ENCODE data around the gene CCDC141. TPM values are rescaled to one million over a fixed set of nuclear protein-coding genes. Genes with fewer than 3 reads are reported as not detected.

Gene CCDC141
- total RNA-seq, 4 donors from 2014 or later: 5.5 to 18.9 (median 12.5) TPM

GRCh38 chr2:178924817-178925216 lies 125.1 kb downstream of the CCDC141 start:
- no peak for DNase-seq (ENCODE audit: low spot score)
- no peak for TF ChIP-seq CTCF (IDR thresholded peaks at IDR 0.05)

GRCh38 chr2:178923546-178923945 lies 126.4 kb downstream of the CCDC141 start:
- no peak for ATAC-seq (ENCODE audit: low FRiP score)
- DNase-seq (ENCODE audit: low spot score): no peak
- no peak for TF ChIP-seq CTCF (IDR thresholded peaks at IDR 0.05)

More at GRCh38 chr2:178924817-178925216, 125.1 kb downstream of the CCDC141 start:
- ATAC-seq (ENCODE audit: low FRiP score): no peak

- ATAC-seq (ENCODE audit: low FRiP score): no peak
- TF ChIP-seq CTCF (IDR thresholded peaks at IDR 0.05): no peak
- no peak for DNase-seq (ENCODE audit: low spot score)
Observed at GRCh38 chr2:178920916-178921513, 128.9 kb downstream of the CCDC141 start.

- no peak for TF ChIP-seq CTCF (IDR thresholded peaks at IDR 0.05)
- no peak for ATAC-seq (ENCODE audit: low FRiP score)
- no peak for DNase-seq (ENCODE audit: low spot score)
Observed at GRCh38 chr2:178917555-178917954, 132.4 kb downstream of the CCDC141 start.

GRCh38 chr2:178915423-178916173 lies 134.3 kb downstream of the CCDC141 start:
- no peak for ATAC-seq (ENCODE audit: low FRiP score)
- DNase-seq (ENCODE audit: low spot score): no peak
- TF ChIP-seq CTCF (IDR thresholded peaks at IDR 0.05): no peak

- DNase-seq (ENCODE audit: low spot score) (peak; percentile 71), ATAC-seq (ENCODE audit: low FRiP score) (peak; percentile 81)
Observed at GRCh38 chr2:178914259-178914849, 135.6 kb downstream of the CCDC141 start.

More at GRCh38 chr2:178914259-178914849, 135.6 kb downstream of the CCDC141 start:
- TF ChIP-seq CTCF (IDR thresholded peaks at IDR 0.05): peak in 2 of 3 donors; percentile 78 to 79
